Keratinocyte (primary cell): ENCODE data around the gene PRKCA. TPM values are rescaled to one million over a fixed set of nuclear protein-coding genes. Genes with fewer than 3 reads are reported as not detected.

Experiments used
- DNase-seq: peaks from one replicate; pipeline ENCODE4 v3.0.0-alpha.2; 2011; ENCODE audit warnings: low read depth, missing footprints, low spot score
- FAIRE-seq: peaks from 2 replicates; lab custom pipeline; 2011; peaks lifted over from hg19 to GRCh38; lab: Jason Lieb, UNC
- H2AFZ ChIP-seq: 2 replicates; pipeline ENCODE4 v1.6.0; 2012; ENCODE audit warnings: low read length, control low read depth, inconsistent platforms; ENCODE audit not compliant: control insufficient read depth
- H3K27ac ChIP-seq: 2 replicates; pipeline ENCODE4 v1.5.1; 2011; ENCODE audit warnings: low read length; ENCODE audit not compliant: control insufficient read depth, insufficient read depth
- H3K27me3 ChIP-seq: 3 replicates; pipeline ENCODE4 v1.6.0; 2011; ENCODE audit warnings: low read length; ENCODE audit not compliant: control insufficient read depth, insufficient read depth; ENCODE audit errors: extremely low read depth
- H3K36me3 ChIP-seq, 2 experiments: 2 replicates in 1 of 2; 3 replicates in 1 of 2; pipeline ENCODE4 v1.5.1; 2011; ENCODE audit warnings: low read length in 2 of 2, mild to moderate bottlenecking in 1 of 2; ENCODE audit not compliant: control insufficient read depth in 2 of 2, insufficient read depth in 2 of 2; ENCODE audit errors: extremely low read depth in 1 of 2
- H3K4me1 ChIP-seq: 3 replicates; pipeline ENCODE4 v1.5.1; 2011; ENCODE audit warnings: low read length; ENCODE audit not compliant: control insufficient read depth, insufficient read depth; ENCODE audit errors: extremely low read depth
- H3K4me2 ChIP-seq: 3 replicates; pipeline ENCODE4 v1.6.0; 2011; ENCODE audit warnings: low read depth, low read length; ENCODE audit not compliant: control insufficient read depth, insufficient read depth; ENCODE audit errors: extremely low read depth
- H3K4me3 ChIP-seq, 3 experiments: fragments of 200-600 bp in 1 of 3; sonication (generic) in 1 of 3; 2 replicates in 2 of 3; 3 replicates in 1 of 3; pipeline ENCODE4 v1.5.1; 2011 to 2016; ENCODE audit warnings: low read length in 3 of 3, mild to moderate bottlenecking in 3 of 3, control low read depth in 2 of 3, inconsistent platforms in 1 of 3, low read depth in 1 of 3, mixed read lengths in 1 of 3, mixed run types in 1 of 3, moderate library complexity in 1 of 3; ENCODE audit not compliant: control insufficient read depth in 2 of 3, insufficient read depth in 2 of 3; ENCODE audit errors: extremely low read depth in 1 of 3
- H3K79me2 ChIP-seq: 2 replicates; pipeline ENCODE4 v1.6.0; 2012; ENCODE audit warnings: low read length; ENCODE audit not compliant: control insufficient read depth, insufficient read depth
- H3K9ac ChIP-seq: 3 replicates; pipeline ENCODE4 v1.6.0; 2011; ENCODE audit warnings: low read length; ENCODE audit not compliant: control insufficient read depth, insufficient read depth; ENCODE audit errors: extremely low read depth
- H3K9me1 ChIP-seq: 3 replicates; pipeline ENCODE4 v1.6.0; 2011; ENCODE audit warnings: low read length; ENCODE audit not compliant: control insufficient read depth, insufficient read depth; ENCODE audit errors: extremely low read depth
- H3K9me3 ChIP-seq: 2 replicates; pipeline ENCODE4 v1.5.1; 2012; ENCODE audit warnings: low read depth, low read length; ENCODE audit not compliant: control insufficient read depth
- H4K20me1 ChIP-seq: 3 replicates; pipeline ENCODE4 v1.6.0; 2011; ENCODE audit warnings: low read length; ENCODE audit not compliant: control insufficient read depth, insufficient read depth; ENCODE audit errors: extremely low read depth
- CTCF ChIP-seq, 3 experiments: IDR thresholded peaks in 1 of 3; conservative IDR thresholded peaks in 1 of 3; optimal IDR thresholded peaks in 1 of 3; 2 replicates in 2 of 3; 3 replicates in 1 of 3; pipeline versions ENCODE3 to v1.5.1; 2011; ENCODE audit warnings: low read length in 3 of 3, mild to moderate bottlenecking in 3 of 3, moderate library complexity in 2 of 3, control low read depth in 1 of 3, inconsistent platforms in 1 of 3; ENCODE audit not compliant: insufficient read depth in 2 of 3; ENCODE audit errors: extremely low read depth in 1 of 3
- EZH2 ChIP-seq: IDR thresholded peaks from one replicate; pipeline ENCODE4 v1.6.1; 2012; ENCODE audit warnings: inconsistent platforms, mild to moderate bottlenecking, low read length, moderate library complexity
- dilution Hi-C: fragments of 300-500 bp; cut with MboI; formaldehyde crosslinking; loops from one replicate; pipeline ENCODE4 v1.7.0; 2020; ENCODE audit warnings: low sequenced_read_pairs; ENCODE audit not compliant: extremely low pct_ligation_motif_present
- polyA plus RNA-seq, 5 experiments: library from polyadenylated mRNA; depleted of rRNA in 3 of 5; stranded (reverse) in 3 of 5; stranded (forward) in 1 of 5; unstranded in 1 of 5; fragments of >200 nt; gene quantifications; 1 replicate in 1 of 5; 2 replicates in 3 of 5; 3 replicates in 1 of 5; pipeline versions ENCODE4 v1.2.1 to v1.2.3, GENCODE V29; 2011 to 2012; ENCODE audit warnings: missing spikeins in 2 of 5, low read depth in 1 of 5, low replicate concordance in 1 of 5

Gene PRKCA
- polyA plus RNA-seq, 1 donor (not counting 4 experiments of a cell fraction or from before 2014, with no cell fraction given): 3.6 TPM

GRCh38 chr17:66750116-66750515 lies 447.7 kb downstream of the PRKCA start:
- TF ChIP-seq EZH2 (no peak), CTCF (optimal IDR thresholded peaks at IDR 0.05 in 1 of 3, IDR thresholded peaks at IDR 0.05 in 1 of 3, conservative IDR thresholded peaks at IDR 0.05 in 1 of 3; ENCODE audit: extremely low read depth in 1 of 3, insufficient read depth in 2 of 3, low read length in 3 of 3) (no peak)
- no peaks in the 10 kb centered on the region for H3K79me2 ChIP-seq
- H3K9me3 ChIP-seq: no peaks in the 10 kb centered on the region
- peaks cover 3% of the 10 kb centered on the region for H3K4me1 ChIP-seq
- no peak overlapping the region for H3K4me3 ChIP-seq
- no peaks in the 10 kb centered on the region for H3K36me3 ChIP-seq
- FAIRE-seq (no peak), DNase-seq (no peak)
- H3K27me3 ChIP-seq: no peaks in the 10 kb centered on the region
- no peak overlapping the region for H3K9ac ChIP-seq
- H3K9me1 ChIP-seq: no peaks in the 10 kb centered on the region
- H4K20me1 ChIP-seq: no peaks in the 10 kb centered on the region
- dilution Hi-C loops: no loop called here
- H3K27ac ChIP-seq: no peak overlapping the region
- H2AFZ ChIP-seq: no peak overlapping the region
- no peak overlapping the region for H3K4me2 ChIP-seq

GRCh38 chr17:66750781-66751543 lies 448.5 kb downstream of the PRKCA start:
- Histone ChIP-seq H3K4me1 (peaks cover 9% of the 10 kb centered on the region), H3K36me3 (no peaks in the 10 kb centered on the region), H3K9me3 (no peaks in the 10 kb centered on the region), H2AFZ (no peak overlapping the region), H4K20me1 (no peaks in the 10 kb centered on the region), H3K27ac (no peak overlapping the region), H3K4me3 (no peak overlapping the region), H3K27me3 (no peaks in the 10 kb centered on the region), H3K79me2 (no peaks in the 10 kb centered on the region), H3K9me1 (no peaks in the 10 kb centered on the region), H3K4me2 (no peak overlapping the region), H3K9ac (no peak overlapping the region)
- TF ChIP-seq CTCF (optimal IDR thresholded peaks at IDR 0.05 in 1 of 3, IDR thresholded peaks at IDR 0.05 in 1 of 3, conservative IDR thresholded peaks at IDR 0.05 in 1 of 3; ENCODE audit: extremely low read depth in 1 of 3, insufficient read depth in 2 of 3, low read length in 3 of 3) (no peak), EZH2 (no peak)
- DNase-seq: no peak
- dilution Hi-C loops: no loop called here
- FAIRE-seq: no peak
